C4-2B (cell line): ENCODE measurements around the gene MATN1.

Experiments used
- H3K27ac ChIP-seq: fragments of 450-650 bp; 2 replicates; pipeline ENCODE4 v1.5.1; 2017
- CTCF ChIP-seq: fragments of 450-650 bp; conservative IDR thresholded peaks from 2 replicates; pipeline ENCODE4 v1.5.1; 2017; ENCODE audit warnings: mild to moderate bottlenecking
- ZFX ChIP-seq: fragments of 450-650 bp; IDR thresholded peaks from 2 replicates; pipeline ENCODE4 v1.6.1; 2017

MATN1 gene

GRCh38 chr1:30726236-30726635 lies 2.9 kb upstream of the MATN1 start:
- no peak overlapping the region for H3K27ac ChIP-seq
- TF ChIP-seq CTCF: no peak
- no peak for TF ChIP-seq ZFX

- TF ChIP-seq CTCF (no peak), ZFX (no peak)
- no peak overlapping the region for H3K27ac ChIP-seq
These were observed 2.2 kb upstream of the MATN1 start for GRCh38 chr1:30725450-30726095.

GRCh38 chr1:30724655-30725421 lies 1.5 kb upstream of the MATN1 start:
- TF ChIP-seq CTCF (no peak), ZFX (no peak)

GRCh38 chr1:30724175-30724574 lies 790 bp upstream of the MATN1 start:
- TF ChIP-seq CTCF (no peak), ZFX (no peak)
- no peak overlapping the region for H3K27ac ChIP-seq

More at GRCh38 chr1:30724655-30725421, 1.5 kb upstream of the MATN1 start:
- no peak overlapping the region for H3K27ac ChIP-seq

GRCh38 chr1:30721812-30722537 lies 1.4 kb downstream of the MATN1 start:
- no peak overlapping the region for H3K27ac ChIP-seq
- TF ChIP-seq CTCF: no peak
- no peak for TF ChIP-seq ZFX

GRCh38 chr1:30721341-30721793 lies 2.0 kb downstream of the MATN1 start:
- no peak for TF ChIP-seq CTCF
- no peak for TF ChIP-seq ZFX
- no peak overlapping the region for H3K27ac ChIP-seq
